ENCODE results near the gene FBXW11. TPM values are rescaled to one million over a fixed set of nuclear protein-coding genes. Genes with fewer than 3 reads are reported as not detected.

The FBXW11 gene
- total RNA-seq, 1 donor from 2014 or later = 64.7 TPM

- H3K36me3 Mint-ChIP-seq (ENCODE audit: low read depth, unreplicated experiment) = peaks cover 20% of the 10 kb centered on the region
- Histone ChIP-seq H3K4me2 (ENCODE audit: low read length) (peak overlapping the region; percentile 34), H3K9me3 (ENCODE audit: insufficient read depth, low read depth, low read length) (peaks cover 11% of the 10 kb centered on the region), H2AFZ (ENCODE audit: low read depth, low read length) (no peak overlapping the region), H3K27ac (ENCODE audit: low read depth, low read length) (peak overlapping the region; percentile 19), H3K79me2 (ENCODE audit: insufficient read depth, low read length) (peaks cover 100% of the 10 kb centered on the region), H3K9ac (ENCODE audit: low read length) (no peak overlapping the region), H3K4me1 (ENCODE audit: insufficient read depth, low read length) (peaks cover 14% of the 10 kb centered on the region), H3K4me3 (ENCODE audit: insufficient read depth, low read depth, low read length) (no peak overlapping the region), H3K36me3 (ENCODE audit: insufficient read depth, low read length) (no peaks in the 10 kb centered on the region), H4K20me1 (ENCODE audit: insufficient read depth, low read length) (peaks cover 85% of the 10 kb centered on the region), H3K27me3 (ENCODE audit: insufficient read depth, low read length) (no peaks in the 10 kb centered on the region)
- DNase-seq (ENCODE audit: low read depth) (no peak), FAIRE-seq (no peak)
- no peak overlapping the region for H3K4me3 Mint-ChIP-seq (ENCODE audit: unreplicated experiment)
- H3K27me3 Mint-ChIP-seq (ENCODE audit: low read depth, unreplicated experiment) = no peaks in the 10 kb centered on the region
- H3K27ac Mint-ChIP-seq (ENCODE audit: unreplicated experiment) = no peak overlapping the region
- TF ChIP-seq CTCF (IDR thresholded peaks at IDR 0.05; ENCODE audit: insufficient read depth, low read depth, low read length) = no peak
- TF ChIP-seq EZH2 (IDR thresholded peaks at IDR 0.05; ENCODE audit: insufficient read depth, low read length) = no peak
- peaks cover 9% of the 10 kb centered on the region for H3K9me3 Mint-ChIP-seq (ENCODE audit: unreplicated experiment)
- H3K4me1 Mint-ChIP-seq (ENCODE audit: low read depth, unreplicated experiment) = peaks cover 16% of the 10 kb centered on the region
Observed at GRCh38 chr5:171975877-171976667, 30.4 kb downstream of the FBXW11 start.

GRCh38 chr5:171975262-171975876, 31.1 kb downstream of the FBXW11 start:
- Mint-ChIP-seq H3K27ac (ENCODE audit: unreplicated experiment) (peak overlapping the region; percentile 67), H3K36me3 (ENCODE audit: low read depth, unreplicated experiment) (peaks cover 18% of the 10 kb centered on the region), H3K4me1 (ENCODE audit: low read depth, unreplicated experiment) (peaks cover 16% of the 10 kb centered on the region), H3K4me3 (ENCODE audit: unreplicated experiment) (no peak overlapping the region), H3K27me3 (ENCODE audit: low read depth, unreplicated experiment) (no peaks in the 10 kb centered on the region), H3K9me3 (ENCODE audit: unreplicated experiment) (peaks cover 7% of the 10 kb centered on the region)
- H3K27ac ChIP-seq (ENCODE audit: low read depth, low read length) = peak overlapping the region; percentile 19
- H3K27me3 ChIP-seq (ENCODE audit: insufficient read depth, low read length) = no peaks in the 10 kb centered on the region
- no peak overlapping the region for H3K4me3 ChIP-seq (ENCODE audit: insufficient read depth, low read depth, low read length)
- FAIRE-seq (no peak), DNase-seq (ENCODE audit: low read depth) (peak; percentile 75)
- H3K9ac ChIP-seq (ENCODE audit: low read length) = peak overlapping the region; percentile 12
- no peak overlapping the region for H2AFZ ChIP-seq (ENCODE audit: low read depth, low read length)
- peaks cover 85% of the 10 kb centered on the region for H4K20me1 ChIP-seq (ENCODE audit: insufficient read depth, low read length)
- H3K4me1 ChIP-seq (ENCODE audit: insufficient read depth, low read length) = peaks cover 14% of the 10 kb centered on the region
- no peak for TF ChIP-seq CTCF (IDR thresholded peaks at IDR 0.05; ENCODE audit: insufficient read depth, low read depth, low read length)
- TF ChIP-seq EZH2 (IDR thresholded peaks at IDR 0.05; ENCODE audit: insufficient read depth, low read length) = no peak
- H3K79me2 ChIP-seq (ENCODE audit: insufficient read depth, low read length) = peaks cover 100% of the 10 kb centered on the region
- H3K36me3 ChIP-seq (ENCODE audit: insufficient read depth, low read length) = no peaks in the 10 kb centered on the region
- H3K4me2 ChIP-seq (ENCODE audit: low read length) = peak overlapping the region; percentile 34
- H3K9me3 ChIP-seq (ENCODE audit: insufficient read depth, low read depth, low read length) = peaks cover 8% of the 10 kb centered on the region

Data from astrocyte (in vitro differentiated cells and primary cell).